ENCODE results near the gene G6PD. TPM values are rescaled to one million over a fixed set of nuclear protein-coding genes. Genes with fewer than 3 reads are reported as not detected.
"Not testable (repeated sequence)": the region's sequence is repeated elsewhere in the genome, so short reads cannot be mapped to it uniquely, and the experiment has no call there.

The G6PD gene
- 17.4 and 20.0 TPM in 2 replicates for total RNA-seq

DNA sequence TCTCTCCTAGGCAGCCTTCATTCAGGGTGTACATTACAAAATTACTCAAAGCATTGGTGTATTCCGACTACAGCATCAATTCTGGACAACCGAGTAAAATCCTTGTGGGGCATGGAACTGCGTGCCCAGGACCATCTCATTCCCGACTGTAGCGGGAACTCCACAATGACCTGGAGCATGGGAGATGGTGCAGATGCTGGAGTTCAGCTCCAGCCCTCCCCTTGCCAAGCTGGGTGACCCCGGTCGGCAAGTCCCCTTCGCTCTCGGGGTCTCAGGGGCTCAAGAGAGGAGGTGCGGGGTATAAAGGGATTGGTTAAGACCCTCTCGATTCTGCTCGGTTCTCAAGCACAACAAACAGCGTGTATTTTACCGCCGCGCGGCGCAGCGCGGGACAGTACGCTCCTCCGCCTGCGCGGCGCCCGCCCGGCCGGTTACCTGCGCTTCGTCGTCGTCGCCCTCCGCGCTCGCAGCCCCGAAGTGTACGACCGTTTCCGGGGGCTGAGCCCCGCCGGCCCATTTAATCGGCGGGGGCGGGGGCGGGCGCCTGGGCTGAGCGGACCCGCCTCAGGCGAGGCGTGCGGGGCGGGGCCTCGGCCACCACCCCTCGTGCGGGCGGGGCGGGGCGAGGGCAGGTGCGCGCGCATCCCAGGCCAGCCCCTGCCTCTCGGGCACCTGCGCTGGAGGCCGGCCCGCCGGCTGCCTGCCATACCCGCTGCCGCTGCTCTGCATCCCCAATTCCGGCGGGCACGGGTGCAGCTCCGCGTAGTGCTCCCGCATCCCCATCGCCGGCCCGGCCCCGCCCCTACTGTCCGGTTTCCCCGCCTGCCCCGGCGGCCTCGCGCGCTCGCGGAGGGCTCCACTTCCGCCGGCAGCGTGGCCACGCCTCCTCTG lies at the start of gene G6PD:
Gene G6PD, minus strand, starts transcription at position 493 of the 891 bp plus-strand sequence. CDS start 691 bp downstream, outside the sequence.
- H3K36me3 ChIP-seq (ENCODE audit: control insufficient read depth, insufficient read depth, low read length), result peaks cover 2% of the 10 kb centered on the region
- TF ChIP-seq, protein P1, sequence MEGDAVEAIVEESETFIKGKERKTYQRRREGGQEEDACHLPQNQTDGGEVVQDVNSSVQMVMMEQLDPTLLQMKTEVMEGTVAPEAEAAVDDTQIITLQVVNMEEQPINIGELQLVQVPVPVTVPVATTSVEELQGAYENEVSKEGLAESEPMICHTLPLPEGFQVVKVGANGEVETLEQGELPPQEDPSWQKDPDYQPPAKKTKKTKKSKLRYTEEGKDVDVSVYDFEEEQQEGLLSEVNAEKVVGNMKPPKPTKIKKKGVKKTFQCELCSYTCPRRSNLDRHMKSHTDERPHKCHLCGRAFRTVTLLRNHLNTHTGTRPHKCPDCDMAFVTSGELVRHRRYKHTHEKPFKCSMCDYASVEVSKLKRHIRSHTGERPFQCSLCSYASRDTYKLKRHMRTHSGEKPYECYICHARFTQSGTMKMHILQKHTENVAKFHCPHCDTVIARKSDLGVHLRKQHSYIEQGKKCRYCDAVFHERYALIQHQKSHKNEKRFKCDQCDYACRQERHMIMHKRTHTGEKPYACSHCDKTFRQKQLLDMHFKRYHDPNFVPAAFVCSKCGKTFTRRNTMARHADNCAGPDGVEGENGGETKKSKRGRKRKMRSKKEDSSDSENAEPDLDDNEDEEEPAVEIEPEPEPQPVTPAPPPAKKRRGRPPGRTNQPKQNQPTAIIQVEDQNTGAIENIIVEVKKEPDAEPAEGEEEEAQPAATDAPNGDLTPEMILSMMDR (IDR thresholded peaks at IDR 0.05; ENCODE audit: insufficient read depth, low read length, severe bottlenecking), result no peak
- peak within 1 kb of the TSS; percentile 64 for H3K4me3 ChIP-seq (ENCODE audit: low read depth, low read length)
- no peak for FAIRE-seq
- H3K27me3 ChIP-seq (ENCODE audit: control insufficient read depth, insufficient read depth, low read length), result no peaks in the 10 kb centered on the region
- no peak for DNase-seq (ENCODE audit: low read depth)

DNA sequence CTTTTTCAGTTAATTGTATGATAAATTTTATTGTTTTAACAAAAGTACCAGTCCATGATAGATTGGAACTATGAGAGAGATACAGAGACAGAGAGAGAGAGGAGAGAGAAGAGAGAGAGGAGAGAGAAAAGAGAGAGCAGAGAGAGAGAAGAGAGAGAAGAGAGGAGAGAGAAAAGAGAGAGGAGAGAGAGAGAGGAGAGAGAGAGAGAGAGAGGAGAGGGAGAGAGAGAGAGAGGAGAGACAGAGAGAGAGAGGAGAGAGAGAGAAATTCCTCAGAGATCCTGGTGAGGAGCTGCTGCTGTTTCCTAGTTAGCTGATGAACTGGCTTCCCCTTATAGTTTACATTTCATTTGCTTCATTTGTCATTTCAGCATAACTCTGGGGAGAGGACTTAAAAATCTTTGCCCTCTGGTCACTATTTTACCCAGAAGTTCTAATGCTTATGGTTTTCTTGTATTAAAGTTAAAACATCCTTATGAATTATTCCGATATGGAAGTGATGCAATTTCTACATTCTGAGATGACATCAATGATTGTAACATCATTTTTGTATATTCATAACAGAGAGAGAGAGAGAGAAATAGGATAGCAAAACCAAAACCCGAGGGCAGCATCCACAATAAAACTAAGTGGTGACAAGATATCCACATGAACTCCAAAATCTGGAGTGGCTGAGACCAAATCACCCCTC lies 49.1 kb upstream of the G6PD start:
- no peak for FAIRE-seq
- TF ChIP-seq, protein P1 (IDR thresholded peaks at IDR 0.05; ENCODE audit: insufficient read depth, low read length, severe bottlenecking), result no peak
- DNase-seq (ENCODE audit: low read depth), result no peak
- Histone ChIP-seq H3K4me3 (ENCODE audit: low read depth, low read length) (no peak overlapping the region), H3K36me3 (ENCODE audit: control insufficient read depth, insufficient read depth, low read length) (no peaks in the 10 kb centered on the region), H3K27me3 (ENCODE audit: control insufficient read depth, insufficient read depth, low read length) (no peaks in the 10 kb centered on the region)

DNA sequence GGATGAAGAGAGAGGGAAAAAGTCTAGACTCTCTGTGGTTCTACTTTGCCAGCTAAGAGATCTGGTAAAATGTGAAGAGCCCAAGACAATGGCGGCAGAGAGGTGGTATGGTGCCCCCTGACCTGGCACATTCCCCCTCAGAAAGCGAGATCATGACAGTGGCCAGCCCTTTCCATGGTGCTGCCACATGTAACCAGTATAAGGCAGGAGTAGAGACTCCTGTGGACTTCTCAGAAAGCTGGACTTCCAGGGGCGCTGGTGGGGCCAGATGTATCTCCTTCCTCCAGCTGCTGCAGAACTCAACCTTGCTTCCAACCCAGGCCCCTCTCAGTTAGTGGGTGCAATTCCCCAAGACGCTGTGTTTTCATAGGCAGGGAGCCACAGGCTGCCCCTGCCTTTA lies 47.8 kb upstream of the G6PD start:
- TF ChIP-seq, protein P1 (IDR thresholded peaks at IDR 0.05; ENCODE audit: insufficient read depth, low read length, severe bottlenecking), result no peak
- no peak for DNase-seq (ENCODE audit: low read depth)
- Histone ChIP-seq H3K4me3 (ENCODE audit: low read depth, low read length) (no peak overlapping the region), H3K36me3 (ENCODE audit: control insufficient read depth, insufficient read depth, low read length) (no peaks in the 10 kb centered on the region), H3K27me3 (ENCODE audit: control insufficient read depth, insufficient read depth, low read length) (no peaks in the 10 kb centered on the region)
- FAIRE-seq, result no peak

DNA sequence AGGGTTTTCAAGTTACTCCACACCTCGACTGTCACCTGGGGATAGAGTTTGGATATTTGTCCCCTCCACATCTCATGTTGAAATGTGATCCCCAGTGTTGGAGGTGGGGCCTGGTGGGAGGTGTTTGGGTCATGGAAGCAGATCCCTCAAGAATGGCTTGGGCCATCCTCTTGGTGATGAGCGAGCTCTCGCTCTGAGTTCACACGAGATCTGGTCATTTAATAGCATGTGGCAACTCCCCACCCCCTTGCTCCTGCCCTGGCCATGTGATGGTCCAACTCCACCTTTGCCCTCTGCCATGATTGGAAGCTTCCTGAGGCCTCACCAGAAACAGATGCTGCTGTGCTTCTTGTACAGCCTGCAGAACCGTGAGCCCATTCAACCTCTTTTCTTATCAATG lies 46.6 kb upstream of the G6PD start:
- no peaks in the 10 kb centered on the region for H3K36me3 ChIP-seq (ENCODE audit: control insufficient read depth, insufficient read depth, low read length)
- H3K4me3 ChIP-seq (ENCODE audit: low read depth, low read length), result no peak overlapping the region
- TF ChIP-seq, protein P1 (IDR thresholded peaks at IDR 0.05; ENCODE audit: insufficient read depth, low read length, severe bottlenecking), result no peak
- no peaks in the 10 kb centered on the region for H3K27me3 ChIP-seq (ENCODE audit: control insufficient read depth, insufficient read depth, low read length)
- no peak for FAIRE-seq
- no peak for DNase-seq (ENCODE audit: low read depth)

DNA sequence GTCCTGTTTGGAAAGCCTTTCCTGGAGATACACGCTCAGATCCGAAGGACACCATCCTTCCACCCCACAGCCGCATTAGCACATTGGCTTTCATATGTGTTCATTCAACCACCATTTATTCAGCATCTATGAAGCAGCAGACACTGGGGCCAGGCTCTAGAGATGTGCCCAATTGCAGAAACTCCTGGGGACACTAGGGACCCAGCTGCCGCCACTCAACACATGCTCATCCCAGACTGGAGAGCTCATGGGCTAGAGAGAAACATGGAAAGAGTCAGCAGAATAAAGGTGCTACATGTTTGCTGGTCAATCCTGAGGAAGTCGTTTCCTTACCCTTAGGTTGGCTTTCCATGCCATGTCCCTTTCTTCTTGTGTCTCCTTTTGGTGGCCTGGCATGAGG lies 45.9 kb upstream of the G6PD start:
- Histone ChIP-seq H3K4me3 (ENCODE audit: low read depth, low read length) (no peak overlapping the region), H3K27me3 (ENCODE audit: control insufficient read depth, insufficient read depth, low read length) (no peaks in the 10 kb centered on the region), H3K36me3 (ENCODE audit: control insufficient read depth, insufficient read depth, low read length) (no peaks in the 10 kb centered on the region)
- TF ChIP-seq, protein P1 (IDR thresholded peaks at IDR 0.05; ENCODE audit: insufficient read depth, low read length, severe bottlenecking), result no peak
- no peak for FAIRE-seq
- DNase-seq (ENCODE audit: low read depth), result no peak

DNA sequence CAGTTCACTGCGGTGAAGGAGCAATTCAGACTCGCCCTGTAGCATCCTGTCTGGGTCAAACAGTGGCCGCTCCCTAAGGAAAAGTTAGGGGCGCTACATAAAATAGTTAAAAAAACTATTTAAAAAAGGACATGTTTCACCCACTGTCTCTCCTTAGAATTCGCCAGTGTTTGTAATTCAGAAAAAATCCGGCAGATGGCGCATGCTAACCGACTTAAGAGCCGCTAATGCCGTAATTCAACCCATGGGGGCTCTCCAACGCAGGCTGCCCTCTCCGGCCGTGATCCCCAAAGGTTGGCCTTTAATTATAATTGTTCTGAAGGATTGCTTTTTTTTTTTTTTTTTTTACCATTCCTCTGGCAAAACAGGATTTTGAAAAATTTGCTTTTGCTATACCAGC lies 43.8 kb upstream of the G6PD start:
- H3K4me3 ChIP-seq (ENCODE audit: low read depth, low read length); H3K36me3 ChIP-seq (ENCODE audit: control insufficient read depth, insufficient read depth, low read length); FAIRE-seq; H3K27me3 ChIP-seq (ENCODE audit: control insufficient read depth, insufficient read depth, low read length); DNase-seq (ENCODE audit: low read depth): not testable (repeated sequence)

DNA sequence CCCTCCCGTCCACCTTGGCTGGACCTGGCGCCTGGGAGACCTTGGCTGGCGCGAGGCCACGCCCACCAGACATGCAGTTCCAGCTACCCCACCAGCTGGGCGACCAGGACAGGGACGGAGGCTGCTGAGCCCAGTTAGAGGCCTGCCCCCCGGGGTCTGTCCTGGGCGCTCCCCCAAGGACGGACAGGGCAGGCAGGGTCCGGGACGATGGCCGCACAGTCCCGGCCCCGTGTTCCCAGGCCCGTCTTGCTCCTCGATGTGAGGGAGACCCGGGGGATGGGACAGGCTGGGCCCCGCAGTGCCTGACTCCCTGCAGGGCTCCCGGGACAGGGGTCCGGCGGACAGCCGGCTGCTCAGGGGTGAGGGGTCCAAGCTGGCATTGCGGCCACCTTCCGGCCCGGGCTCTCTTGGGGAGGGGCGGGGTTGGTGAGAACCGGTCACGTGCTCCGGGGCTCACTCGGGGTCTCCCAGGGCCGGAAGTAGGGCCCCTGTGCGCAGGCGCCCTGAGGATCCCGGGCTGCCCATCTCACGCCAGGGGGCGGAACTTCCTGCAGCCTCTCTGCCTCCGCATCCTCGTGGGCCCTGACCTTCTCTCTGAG lies 38.0 kb upstream of the G6PD start, which contains the start of gene CTAG1A:
Gene CTAG1A, plus strand, starts transcription at position 549 of the 599 bp plus-strand sequence. CDS start 74 bp downstream, outside the sequence.
- not testable (repeated sequence) for DNase-seq (ENCODE audit: low read depth); H3K27me3 ChIP-seq (ENCODE audit: control insufficient read depth, insufficient read depth, low read length); FAIRE-seq; H3K36me3 ChIP-seq (ENCODE audit: control insufficient read depth, insufficient read depth, low read length); H3K4me3 ChIP-seq (ENCODE audit: low read depth, low read length)

DNA sequence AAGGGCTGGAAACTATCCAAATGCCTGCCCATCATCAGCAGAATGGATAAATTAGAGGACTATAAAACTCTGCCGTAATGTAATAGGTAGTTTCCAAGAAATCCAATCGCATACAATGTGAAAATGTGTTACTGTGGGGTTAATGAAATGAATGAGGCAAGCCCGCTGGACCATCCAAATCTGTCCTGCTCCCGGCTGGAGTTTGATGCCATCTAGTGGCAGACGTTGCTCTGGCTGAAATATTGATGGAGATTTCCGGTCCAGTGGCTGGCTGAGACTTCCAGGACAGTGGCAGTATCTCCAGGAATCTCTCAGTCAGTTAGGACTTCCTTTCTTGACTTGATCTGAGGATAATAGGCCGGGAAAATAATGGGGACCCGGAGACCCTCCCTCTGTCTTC lies 36.3 kb upstream of the G6PD start:
- not testable (repeated sequence) for H3K4me3 ChIP-seq (ENCODE audit: low read depth, low read length); H3K36me3 ChIP-seq (ENCODE audit: control insufficient read depth, insufficient read depth, low read length); H3K27me3 ChIP-seq (ENCODE audit: control insufficient read depth, insufficient read depth, low read length); DNase-seq (ENCODE audit: low read depth); FAIRE-seq
